Stimulated activated CD8-positive, alpha-beta memory T cell treated with anti-CD3 and anti-CD28 coated beads, Interleukin-4, amount 100 ng/mL, for 4 hours (primary cell): Measurements from ENCODE around the gene CTNNBIP1.

Experiments
- DNase-seq, 2 donors: peaks; one replicate each; pipeline ENCODE4 v3.0.0-alpha.2; 2020; ENCODE audit warnings: low read depth in 2 of 2, low spot score in 1 of 2

The CTNNBIP1 gene

GRCh38 chr1:9858293-9859035 lies 51.6 kb downstream of the CTNNBIP1 start:
- no peak for DNase-seq

GRCh38 chr1:9855186-9855585 lies 54.9 kb downstream of the CTNNBIP1 start:
- no peak for DNase-seq

- no peak for DNase-seq
Measured at GRCh38 chr1:9853249-9853595, 56.8 kb downstream of the CTNNBIP1 start.

GRCh38 chr1:9852410-9853248 lies 57.4 kb downstream of the CTNNBIP1 start:
- DNase-seq: no peak

GRCh38 chr1:9852004-9852403 lies 58.1 kb downstream of the CTNNBIP1 start:
- DNase-seq: no peak

GRCh38 chr1:9850442-9851162 lies 59.5 kb downstream of the CTNNBIP1 start:
- DNase-seq: no peak

GRCh38 chr1:9849691-9850441 lies 60.2 kb downstream of the CTNNBIP1 start:
- no peak for DNase-seq

- no peak for DNase-seq
Measured at GRCh38 chr1:9848022-9848421, 62.0 kb downstream of the CTNNBIP1 start.

- no peak for DNase-seq
Measured at GRCh38 chr1:9847269-9847668, 62.8 kb downstream of the CTNNBIP1 start.

- no peak for DNase-seq
Measured at GRCh38 chr1:9846611-9847171, 63.4 kb downstream of the CTNNBIP1 start.

- no peak for DNase-seq
Measured at GRCh38 chr1:9845914-9846313, 64.2 kb downstream of the CTNNBIP1 start.

- no peak for DNase-seq
Measured at GRCh38 chr1:9844756-9845155, 65.3 kb downstream of the CTNNBIP1 start.

GRCh38 chr1:9844106-9844505 lies 66.0 kb downstream of the CTNNBIP1 start:
- DNase-seq: no peak

- no peak for DNase-seq
Measured at GRCh38 chr1:9843576-9843945, 66.5 kb downstream of the CTNNBIP1 start.

- no peak for DNase-seq
Measured at GRCh38 chr1:9842781-9843575, 67.1 kb downstream of the CTNNBIP1 start.

GRCh38 chr1:9842073-9842711 lies 67.9 kb downstream of the CTNNBIP1 start:
- DNase-seq: no peak

- no peak for DNase-seq
Measured at GRCh38 chr1:9841460-9841859, 68.6 kb downstream of the CTNNBIP1 start.

GRCh38 chr1:9840176-9840575 lies 69.9 kb downstream of the CTNNBIP1 start:
- no peak for DNase-seq

- no peak for DNase-seq
Measured at GRCh38 chr1:9838946-9839345, 71.1 kb downstream of the CTNNBIP1 start.

GRCh38 chr1:9836632-9836960 lies 73.5 kb downstream of the CTNNBIP1 start:
- DNase-seq: no peak
